ENCODE measurements around the gene EGLN1. TPM values are rescaled to one million over a fixed set of nuclear protein-coding genes. Genes with fewer than 3 reads are reported as not detected.

Gene EGLN1
- total RNA-seq, 4 donors from 2014 or later = 34.7 to 53.1 (median 39.8) TPM

DNA sequence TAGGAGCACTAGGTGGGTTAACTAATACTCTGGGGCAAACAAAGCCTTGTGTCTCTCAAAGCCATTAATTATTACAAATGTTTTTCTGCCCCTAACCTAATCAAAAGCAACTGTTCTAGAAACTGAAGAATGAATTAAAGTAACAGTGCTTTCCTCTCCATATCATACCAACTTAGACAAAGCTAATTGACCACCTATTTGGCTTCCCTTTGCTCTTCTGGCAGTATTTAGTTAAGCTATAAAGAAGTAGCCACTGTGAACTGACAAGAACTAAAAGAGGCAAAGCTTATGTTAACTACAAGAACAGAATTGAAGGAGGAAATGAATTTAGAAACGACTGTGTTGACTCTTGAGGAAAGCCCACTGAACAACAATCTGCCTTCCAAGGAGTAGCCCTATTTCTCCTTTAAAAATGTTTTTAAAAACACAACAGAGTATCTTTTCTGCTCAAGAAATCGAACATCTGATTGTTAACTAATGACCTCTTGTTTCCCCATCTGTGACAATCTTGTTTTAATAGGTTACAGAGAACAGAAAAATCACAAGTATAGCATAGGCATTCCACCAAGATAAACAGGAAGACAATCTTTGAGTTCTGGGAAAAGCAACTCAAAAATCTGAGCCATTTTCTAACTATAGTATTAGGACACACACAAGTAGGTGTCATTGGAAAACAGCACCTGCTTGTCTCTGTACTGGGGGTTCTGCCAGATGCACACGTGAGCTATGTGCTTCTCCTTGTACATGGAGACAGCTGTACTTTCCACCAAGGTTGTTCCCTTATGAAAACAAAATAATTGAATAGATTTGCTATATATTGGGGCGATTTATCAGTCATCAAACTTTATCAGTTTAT is 3.1 kb upstream of the EGLN1 start:
- Histone ChIP-seq H3K27me3 (no peaks in the 10 kb centered on the region), H3K4me1 (peaks cover 0 to 6% (median 0%) of the 10 kb centered on the region in 4 donors), H3K36me3 (no peaks in the 10 kb centered on the region), H3K4me3 (no peak overlapping the region), H3K27ac (no peak overlapping the region), H3K9me3 (no peaks in the 10 kb centered on the region)
- TF ChIP-seq POLR2A (IDR thresholded peaks at IDR 0.05) = no peak
- TF ChIP-seq, protein P1, sequence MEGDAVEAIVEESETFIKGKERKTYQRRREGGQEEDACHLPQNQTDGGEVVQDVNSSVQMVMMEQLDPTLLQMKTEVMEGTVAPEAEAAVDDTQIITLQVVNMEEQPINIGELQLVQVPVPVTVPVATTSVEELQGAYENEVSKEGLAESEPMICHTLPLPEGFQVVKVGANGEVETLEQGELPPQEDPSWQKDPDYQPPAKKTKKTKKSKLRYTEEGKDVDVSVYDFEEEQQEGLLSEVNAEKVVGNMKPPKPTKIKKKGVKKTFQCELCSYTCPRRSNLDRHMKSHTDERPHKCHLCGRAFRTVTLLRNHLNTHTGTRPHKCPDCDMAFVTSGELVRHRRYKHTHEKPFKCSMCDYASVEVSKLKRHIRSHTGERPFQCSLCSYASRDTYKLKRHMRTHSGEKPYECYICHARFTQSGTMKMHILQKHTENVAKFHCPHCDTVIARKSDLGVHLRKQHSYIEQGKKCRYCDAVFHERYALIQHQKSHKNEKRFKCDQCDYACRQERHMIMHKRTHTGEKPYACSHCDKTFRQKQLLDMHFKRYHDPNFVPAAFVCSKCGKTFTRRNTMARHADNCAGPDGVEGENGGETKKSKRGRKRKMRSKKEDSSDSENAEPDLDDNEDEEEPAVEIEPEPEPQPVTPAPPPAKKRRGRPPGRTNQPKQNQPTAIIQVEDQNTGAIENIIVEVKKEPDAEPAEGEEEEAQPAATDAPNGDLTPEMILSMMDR (IDR thresholded peaks at IDR 0.05) = no peak
- DNase-seq = no peak

- DNase-seq = no peak
Observed at GRCh38 chr1:231423648-231424047, 1.6 kb upstream of the EGLN1 start.

DNA sequence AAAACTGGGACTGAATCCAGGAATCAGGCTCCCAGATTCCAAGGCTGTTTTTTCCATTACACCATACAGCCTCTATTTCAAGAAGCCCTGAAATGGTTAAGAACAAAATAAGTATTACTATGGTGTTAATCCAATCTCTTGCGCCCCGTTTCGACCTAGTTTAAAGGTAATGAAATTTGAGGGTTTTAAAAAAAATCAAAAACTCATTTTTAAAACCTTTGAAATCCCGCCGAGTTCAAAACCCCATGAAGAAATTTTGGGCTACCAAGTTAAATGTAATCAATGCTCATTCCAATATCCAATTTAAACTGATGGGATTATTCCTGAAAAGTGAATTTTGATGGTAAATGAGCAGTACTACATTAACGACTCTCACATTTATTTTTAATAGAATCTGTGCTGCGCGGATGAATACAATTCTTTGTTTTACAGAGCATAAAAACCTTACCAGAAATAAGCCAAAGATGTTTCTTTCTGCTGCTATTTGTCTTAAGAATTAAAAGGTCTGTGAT is 767 bp upstream of the EGLN1 start:
- H3K27me3 ChIP-seq = no peaks in the 10 kb centered on the region
- H3K4me3 ChIP-seq = peak overlapping the region; percentile 82 to 97 (median 88)
- no peaks in the 10 kb centered on the region for H3K36me3 ChIP-seq
- TF ChIP-seq POLR2A (IDR thresholded peaks at IDR 0.05) = no peak
- TF ChIP-seq, protein P1 (IDR thresholded peaks at IDR 0.05) = no peak
- no peak for DNase-seq
- peak overlapping the region; percentile 95 to 100 (median 98) for H3K27ac ChIP-seq
- H3K4me1 ChIP-seq = peaks cover 0 to 10% (median 5%) of the 10 kb centered on the region in 4 donors
- no peaks in the 10 kb centered on the region for H3K9me3 ChIP-seq

More at GRCh38 chr1:231423648-231424047, 1.6 kb upstream of the EGLN1 start:
- Histone ChIP-seq H3K27ac (peak overlapping the region in 1 of 4 donors; percentile 99), H3K4me3 (peak overlapping the region in 1 of 4 donors; percentile 82), H3K36me3 (no peaks in the 10 kb centered on the region), H3K4me1 (peaks cover 0 to 6% (median 4%) of the 10 kb centered on the region in 4 donors), H3K27me3 (no peaks in the 10 kb centered on the region), H3K9me3 (no peaks in the 10 kb centered on the region)
- TF ChIP-seq, protein P1 (IDR thresholded peaks at IDR 0.05) = no peak
- TF ChIP-seq POLR2A (IDR thresholded peaks at IDR 0.05) = no peak

DNA sequence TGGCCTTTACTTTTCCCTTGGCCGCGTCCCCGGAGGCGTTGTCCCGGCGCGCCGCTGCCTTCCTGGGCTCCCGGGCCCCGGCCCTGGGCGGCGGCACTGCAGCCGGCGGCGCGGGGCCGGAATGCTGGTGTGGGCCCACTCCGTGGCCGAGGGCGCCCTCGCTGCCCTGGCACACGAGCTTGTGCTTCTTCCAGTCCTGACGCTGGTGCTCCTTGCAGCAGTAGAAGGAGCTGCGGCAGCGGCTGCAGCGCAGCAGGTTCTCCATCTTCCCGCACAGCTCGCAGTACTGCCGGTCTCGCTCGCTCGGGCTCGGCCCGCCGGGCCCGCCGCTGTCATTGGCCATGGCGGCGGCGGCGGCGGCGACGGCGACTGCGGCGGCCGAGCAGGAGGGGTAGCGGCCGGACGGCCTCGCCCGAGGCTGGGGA is 529 bp downstream of the EGLN1 start:
- TF ChIP-seq, protein P1 (IDR thresholded peaks at IDR 0.05) = no peak
- no peak for TF ChIP-seq POLR2A (IDR thresholded peaks at IDR 0.05)
- peak overlapping the region; percentile 82 to 97 (median 88) for H3K4me3 ChIP-seq
- peak overlapping the region; percentile 95 to 100 (median 98) for H3K27ac ChIP-seq
- H3K4me1 ChIP-seq = peaks cover 0 to 17% (median 9%) of the 10 kb centered on the region in 4 donors
- DNase-seq = peak in 2 of 3 donors; percentile 45 to 69
- no peaks in the 10 kb centered on the region for H3K9me3 ChIP-seq
- no peaks in the 10 kb centered on the region for H3K36me3 ChIP-seq
- no peaks in the 10 kb centered on the region for H3K27me3 ChIP-seq

- H3K36me3 ChIP-seq = no peaks in the 10 kb centered on the region
- peak overlapping the region; percentile 95 to 100 (median 98) for H3K27ac ChIP-seq
- peak overlapping the region; percentile 82 to 97 (median 88) for H3K4me3 ChIP-seq
- peaks cover 0 to 17% (median 9%) of the 10 kb centered on the region in 4 donors for H3K4me1 ChIP-seq
- TF ChIP-seq, protein P1 (IDR thresholded peaks at IDR 0.05) = no peak
- TF ChIP-seq POLR2A (IDR thresholded peaks at IDR 0.05) = peak; percentile 33 to 43
- H3K9me3 ChIP-seq = no peaks in the 10 kb centered on the region
- DNase-seq = peak; percentile 38 to 79 (median 71)
- no peaks in the 10 kb centered on the region for H3K27me3 ChIP-seq
Observed at GRCh38 chr1:231420959-231421545, 1.0 kb downstream of the EGLN1 start.
